ENCODE data around the gene FERMT3. TPM values are rescaled to one million over a fixed set of nuclear protein-coding genes. Genes with fewer than 3 reads are reported as not detected.

FERMT3 gene
- total RNA-seq, 1 experiment from 2014 or later, result 0.64 TPM

- DNase-seq (ENCODE audit: low read depth), result no peak
- in situ Hi-C loops (cut with HindIII; ENCODE audit: low pct_unique_long_range_greater_than_20kb, low sequenced_read_pairs), result no loop called here
These were observed 23.2 kb downstream of the FERMT3 start for GRCh38 chr11:64229744-64230170.

- in situ Hi-C loops (cut with HindIII; ENCODE audit: low pct_unique_long_range_greater_than_20kb, low sequenced_read_pairs), result no loop called here
- peak; percentile 92 for DNase-seq (ENCODE audit: low read depth)
These were observed 23.9 kb downstream of the FERMT3 start, which contains the start of gene DNAJC4 for GRCh38 chr11:64230171-64230984. Gene DNAJC4, plus strand, starts transcription at chr11:64230548. Its CDS starts 307 bp downstream, at chr11:64230855.

DNA sequence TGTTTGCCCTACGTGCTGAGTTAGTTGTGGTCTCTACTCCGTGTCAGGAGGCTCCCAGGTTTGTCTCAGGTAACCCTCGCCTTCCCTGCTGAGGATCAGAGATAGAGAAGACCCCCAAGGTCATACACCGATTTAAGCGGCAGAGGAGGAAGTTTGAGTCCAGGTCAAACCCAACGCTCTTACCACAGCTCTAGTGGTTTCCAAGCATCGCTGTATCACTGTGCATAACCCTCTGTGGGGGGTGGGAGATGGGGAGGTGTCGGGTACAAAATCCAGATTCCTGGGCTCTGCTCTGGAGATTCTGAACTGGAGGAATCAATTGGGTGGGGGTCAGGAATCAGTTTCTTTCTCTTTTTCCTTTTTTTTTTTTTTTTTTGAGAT lies 24.5 kb downstream of the FERMT3 start:
- no peak for DNase-seq (ENCODE audit: low read depth)
- in situ Hi-C loops (cut with HindIII; ENCODE audit: low pct_unique_long_range_greater_than_20kb, low sequenced_read_pairs), result no loop called here

- in situ Hi-C loops (cut with HindIII; ENCODE audit: low pct_unique_long_range_greater_than_20kb, low sequenced_read_pairs), result no loop called here
- no peak for DNase-seq (ENCODE audit: low read depth)
These were observed 25.0 kb downstream of the FERMT3 start for GRCh38 chr11:64231546-64231945.

DNA sequence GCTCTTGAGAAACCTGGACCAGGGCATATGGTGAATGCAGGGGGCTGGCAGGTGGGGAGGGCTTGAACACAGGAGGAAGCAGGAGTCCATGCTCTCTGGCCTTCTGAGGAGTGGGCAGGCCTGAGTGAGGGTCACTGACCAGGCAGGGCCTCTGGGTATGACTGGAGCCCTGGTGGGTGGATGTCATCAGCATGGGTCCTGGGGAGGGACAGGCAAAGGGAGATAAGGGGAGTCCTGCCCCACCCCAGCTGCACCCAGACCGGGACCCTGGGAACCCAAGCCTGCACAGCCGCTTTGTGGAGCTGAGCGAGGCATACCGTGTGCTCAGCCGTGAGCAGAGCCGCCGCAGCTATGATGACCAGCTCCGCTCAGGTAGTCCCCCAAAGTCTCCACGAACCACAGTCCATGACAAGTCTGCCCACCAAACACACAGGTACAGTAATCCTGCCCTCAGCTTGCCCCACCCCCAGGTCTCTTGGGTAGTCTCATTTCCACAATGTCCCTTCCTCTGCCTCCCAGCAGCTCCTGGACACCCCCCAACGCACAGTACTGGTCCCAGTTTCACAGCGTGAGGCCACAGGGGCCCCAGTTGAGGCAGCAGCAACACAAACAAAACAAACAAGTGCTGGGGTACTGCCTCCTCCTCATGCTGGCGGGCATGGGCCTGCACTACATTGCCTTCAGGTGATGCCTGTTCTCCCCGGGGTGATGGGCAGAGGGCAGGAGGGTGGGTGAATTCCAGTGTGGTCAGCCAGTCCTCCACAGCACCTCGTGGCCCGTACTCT lies 25.9 kb downstream of the FERMT3 start:
- in situ Hi-C loops (cut with HindIII; ENCODE audit: low pct_unique_long_range_greater_than_20kb, low sequenced_read_pairs), result no loop called here

GRCh38 chr11:64232967-64233315 lies 26.4 kb downstream of the FERMT3 start:
- no peak for DNase-seq (ENCODE audit: low read depth)
- in situ Hi-C loops (cut with HindIII; ENCODE audit: low pct_unique_long_range_greater_than_20kb, low sequenced_read_pairs), result no loop called here

More for the DNA sequence above, 25.9 kb downstream of the FERMT3 start:
- DNase-seq (ENCODE audit: low read depth), result no peak

DNA sequence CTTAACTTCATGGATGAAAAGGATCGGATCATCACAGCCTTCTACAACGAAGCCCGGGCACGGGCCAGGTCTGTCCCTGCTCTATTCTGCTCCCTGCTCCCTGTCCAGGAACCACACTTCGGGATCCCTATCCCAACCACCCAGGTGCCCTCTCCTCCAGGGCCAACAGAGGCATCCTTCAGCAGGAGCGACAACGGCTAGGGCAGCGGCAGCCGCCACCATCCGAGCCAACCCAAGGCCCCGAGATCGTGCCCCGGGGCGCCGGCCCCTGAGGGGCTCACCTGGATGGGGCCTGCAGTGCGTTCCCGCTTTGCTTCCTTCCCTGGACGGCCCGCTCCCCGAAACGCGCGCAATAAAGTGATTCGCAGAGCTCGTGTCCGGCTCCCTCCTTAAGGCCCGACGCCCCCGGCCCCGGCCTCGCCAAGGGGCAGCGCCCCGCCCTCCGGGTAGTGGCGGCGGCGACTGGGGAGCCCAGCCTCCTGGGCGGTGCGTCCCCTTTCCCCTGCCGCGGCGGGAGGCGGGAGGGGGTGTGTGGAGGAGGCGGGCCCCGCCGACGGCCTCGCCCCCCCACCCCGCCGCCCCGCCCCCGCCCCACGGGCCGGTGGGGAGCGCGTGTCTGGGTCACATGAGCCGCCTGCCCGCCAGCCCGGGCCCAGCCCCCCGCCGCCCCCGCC lies 27.5 kb downstream of the FERMT3 start, which contains the start of gene VEGFB:
VEGFB (plus strand) TSS at position 672 of the 674 bp plus-strand sequence. CDS start 250 bp downstream, outside the sequence.
- in situ Hi-C loops (cut with HindIII; ENCODE audit: low pct_unique_long_range_greater_than_20kb, low sequenced_read_pairs), result no loop called here
- DNase-seq (ENCODE audit: low read depth), result peak; percentile 54

GRCh38 chr11:64234647-64235379 lies 28.3 kb downstream of the FERMT3 start:
- in situ Hi-C loops (cut with HindIII; ENCODE audit: low pct_unique_long_range_greater_than_20kb, low sequenced_read_pairs), result no loop called here
- DNase-seq (ENCODE audit: low read depth), result peak; percentile 59

GRCh38 chr11:64235437-64236161 lies 29.1 kb downstream of the FERMT3 start:
- DNase-seq (ENCODE audit: low read depth), result no peak
- in situ Hi-C loops (cut with HindIII; ENCODE audit: low pct_unique_long_range_greater_than_20kb, low sequenced_read_pairs), result no loop called here

GRCh38 chr11:64237484-64237951 lies 31.0 kb downstream of the FERMT3 start:
- no peak for DNase-seq (ENCODE audit: low read depth)
- in situ Hi-C loops (cut with HindIII; ENCODE audit: low pct_unique_long_range_greater_than_20kb, low sequenced_read_pairs), result no loop called here

GRCh38 chr11:64238076-64238475 lies 31.6 kb downstream of the FERMT3 start:
- in situ Hi-C loops (cut with HindIII; ENCODE audit: low pct_unique_long_range_greater_than_20kb, low sequenced_read_pairs), result no loop called here

DNA sequence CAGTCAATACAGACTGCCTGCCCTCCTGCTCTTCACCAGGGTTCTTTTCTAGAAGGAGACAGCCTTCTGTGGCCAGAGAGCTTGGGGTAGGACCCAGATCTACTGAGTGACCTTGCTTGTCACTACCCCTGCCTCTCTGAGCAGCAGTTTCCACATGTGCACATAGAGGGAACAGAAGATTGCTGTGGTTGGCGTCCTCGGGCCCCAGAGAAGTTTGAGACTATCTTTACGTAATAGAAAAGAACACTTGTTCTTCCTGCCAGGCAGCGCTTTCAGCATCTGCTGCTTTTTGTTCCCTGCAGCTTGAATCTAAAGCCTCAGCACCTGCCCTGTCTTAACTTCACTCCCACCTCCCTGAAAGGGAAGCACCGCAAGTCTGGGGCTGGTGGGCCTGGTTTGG lies 32.5 kb downstream of the FERMT3 start:
- in situ Hi-C loops (cut with HindIII; ENCODE audit: low pct_unique_long_range_greater_than_20kb, low sequenced_read_pairs), result no loop called here
- no peak for DNase-seq (ENCODE audit: low read depth)

More at GRCh38 chr11:64238076-64238475, 31.6 kb downstream of the FERMT3 start:
- no peak for DNase-seq (ENCODE audit: low read depth)

GRCh38 chr11:64239662-64240434 lies 33.3 kb downstream of the FERMT3 start:
- no peak for DNase-seq (ENCODE audit: low read depth)
- in situ Hi-C loops (cut with HindIII; ENCODE audit: low pct_unique_long_range_greater_than_20kb, low sequenced_read_pairs), result no loop called here

GRCh38 chr11:64240435-64241240 lies 34.1 kb downstream of the FERMT3 start, which contains the start of gene FKBP2:
Gene FKBP2, plus strand, starts transcription at chr11:64241095. Its CDS starts 1,293 bp downstream, at chr11:64242388.
- in situ Hi-C loops (cut with HindIII; ENCODE audit: low pct_unique_long_range_greater_than_20kb, low sequenced_read_pairs), result no loop called here
- DNase-seq (ENCODE audit: low read depth), result peak; percentile 93

DNA sequence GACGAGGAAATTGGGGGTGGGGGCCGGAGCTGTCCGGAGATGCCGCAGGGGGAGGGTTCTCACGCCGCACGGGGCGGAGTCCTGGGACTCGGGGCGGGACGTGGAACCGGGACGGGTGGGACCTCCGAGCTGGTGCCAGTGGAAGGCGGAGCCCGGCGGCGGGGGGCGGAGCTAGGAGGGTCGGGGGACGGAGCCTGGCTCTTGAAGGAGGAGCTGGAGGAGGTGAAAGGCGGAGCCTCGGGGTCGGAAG lies 34.6 kb downstream of the FERMT3 start:
- peak; percentile 96 for DNase-seq (ENCODE audit: low read depth)
- in situ Hi-C loops (cut with HindIII; ENCODE audit: low pct_unique_long_range_greater_than_20kb, low sequenced_read_pairs), result no loop called here

All from Caki2 (cell line).